ENCODE results near the gene TGFBR3L. TPM values are rescaled to one million over a fixed set of nuclear protein-coding genes. Genes with fewer than 3 reads are reported as not detected.
A peak's percentile ranks its signal among the peaks of the same experiment; 100 is the strongest.

Gene TGFBR3L
- total RNA-seq, 2 donors from 2014 or later = 22.1 to 26.7 TPM

- Histone ChIP-seq H3K27me3 (peaks cover 0 to 6% of the 10 kb centered on the region in 2 donors), H3K4me3 (no peak overlapping the region), H3K27ac (no peak overlapping the region), H3K36me3 (no peaks in the 10 kb centered on the region), H3K4me1 (peaks cover 0 to 9% of the 10 kb centered on the region in 2 donors), H3K9me3 (no peaks in the 10 kb centered on the region)
- no peak for TF ChIP-seq CTCF (IDR thresholded peaks at IDR 0.05)
- DNase-seq (ENCODE audit: low spot score) = no peak
Observed at GRCh38 chr19:7883796-7884570, 30.6 kb upstream of the TGFBR3L start.

- Histone ChIP-seq H3K4me3 (no peak overlapping the region), H3K27me3 (peaks cover 0 to 6% of the 10 kb centered on the region in 2 donors), H3K36me3 (no peaks in the 10 kb centered on the region), H3K9me3 (no peaks in the 10 kb centered on the region), H3K4me1 (peaks cover 0 to 9% of the 10 kb centered on the region in 2 donors), H3K27ac (no peak overlapping the region)
- no peak for TF ChIP-seq CTCF (IDR thresholded peaks at IDR 0.05)
- no peak for DNase-seq (ENCODE audit: low spot score)
Observed at GRCh38 chr19:7885818-7886217, 28.8 kb upstream of the TGFBR3L start.

DNA sequence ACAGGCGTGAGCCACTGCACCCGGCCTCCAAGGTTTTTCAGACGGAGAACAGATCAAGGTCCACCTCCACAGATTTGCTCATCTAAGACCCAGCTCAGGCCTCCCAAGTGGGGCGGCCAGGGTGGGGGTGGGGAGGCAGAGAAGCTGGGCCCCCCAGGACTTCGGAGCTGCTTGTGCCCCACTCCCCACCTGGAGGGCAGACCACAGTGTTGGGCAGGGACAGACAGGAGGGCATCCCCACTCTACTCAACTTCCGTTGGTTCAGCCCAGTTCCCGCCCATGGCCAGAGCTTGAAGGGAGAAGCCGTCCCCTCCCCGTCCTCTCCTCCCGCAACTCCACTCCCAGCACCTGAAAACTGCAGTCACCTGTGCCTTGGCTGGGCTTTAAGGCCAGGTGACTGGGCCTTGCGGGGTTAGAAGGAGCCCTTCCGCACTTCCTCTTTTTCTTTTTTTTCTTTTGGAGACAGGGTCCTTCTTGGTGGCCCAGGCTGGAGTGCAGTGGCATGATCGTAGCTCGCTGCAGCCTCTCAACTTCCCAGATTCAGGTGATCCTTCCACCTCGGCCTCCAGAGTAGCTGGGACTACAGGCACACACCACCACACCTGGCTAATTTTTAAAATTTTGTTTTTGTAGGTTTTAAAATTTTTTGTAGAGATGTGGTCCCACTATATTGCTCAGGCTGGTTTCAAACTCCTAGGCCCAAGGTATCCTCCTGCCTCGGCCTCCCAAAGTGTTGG is 27.1 kb upstream of the TGFBR3L start:
- TF ChIP-seq CTCF (IDR thresholded peaks at IDR 0.05) = no peak

DNA sequence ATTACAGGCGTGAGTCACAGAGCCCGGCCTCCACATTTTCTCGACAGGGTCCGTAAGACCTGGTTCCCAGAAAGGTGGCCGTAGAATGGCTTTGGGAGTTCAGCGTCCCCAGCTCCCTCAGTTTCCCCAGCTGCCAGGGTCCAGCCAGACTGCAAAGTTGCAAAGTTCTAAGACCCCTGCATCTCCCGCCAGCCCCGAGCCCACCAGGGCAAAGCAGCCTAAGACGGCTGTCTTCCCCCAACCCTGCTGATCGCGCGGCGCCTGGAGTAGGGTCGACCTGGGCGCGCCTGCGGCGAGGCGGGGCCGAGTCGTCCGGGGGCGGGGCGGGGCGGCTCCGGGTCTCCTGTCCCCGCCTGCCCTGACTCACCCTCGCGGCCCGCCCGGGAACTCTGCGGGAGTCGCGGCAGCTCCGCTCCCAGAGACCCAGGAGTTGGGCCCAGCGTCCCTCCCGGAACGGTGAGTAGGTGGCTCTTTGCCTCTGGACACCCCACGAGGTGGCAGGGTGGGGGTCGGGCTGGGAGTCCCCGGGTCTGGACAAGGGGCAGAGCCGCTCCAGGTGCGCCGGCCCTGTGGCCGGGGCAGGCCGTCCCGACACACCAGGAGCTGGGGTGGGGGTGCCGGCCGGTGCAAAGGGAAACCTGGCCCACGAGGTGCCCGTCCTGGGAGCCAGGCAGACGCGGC is 26.3 kb upstream of the TGFBR3L start, which contains the start of gene LRRC8E:
Gene LRRC8E (plus strand): TSS at position 366 of the 681 bp plus-strand sequence. CDS start 7,094 bp downstream, outside the sequence.
- H3K27me3 ChIP-seq = peaks cover 0 to 6% of the 10 kb centered on the region in 2 donors
- no peak for DNase-seq (ENCODE audit: low spot score)

More for the DNA sequence above, 27.1 kb upstream of the TGFBR3L start:
- peaks cover 0 to 6% of the 10 kb centered on the region in 2 donors for H3K27me3 ChIP-seq
- no peaks in the 10 kb centered on the region for H3K36me3 ChIP-seq
- peaks cover 0 to 9% of the 10 kb centered on the region in 2 donors for H3K4me1 ChIP-seq
- H3K4me3 ChIP-seq = no peak overlapping the region
- no peaks in the 10 kb centered on the region for H3K9me3 ChIP-seq
- DNase-seq (ENCODE audit: low spot score) = no peak
- no peak overlapping the region for H3K27ac ChIP-seq

More for the DNA sequence above, 26.3 kb upstream of the TGFBR3L start, which contains the start of gene LRRC8E:
- Histone ChIP-seq H3K27ac (no peak within 1 kb of the TSS), H3K36me3 (no peaks in the 10 kb centered on the region), H3K9me3 (no peaks in the 10 kb centered on the region), H3K4me1 (peaks cover 0 to 9% of the 10 kb centered on the region in 2 donors), H3K4me3 (peak within 1 kb of the TSS; percentile 34 to 49)
- no peak for TF ChIP-seq CTCF (IDR thresholded peaks at IDR 0.05)

All from right atrium auricular region (tissue), 2 donors.